ENCODE measurements around the gene FLAD1.

Gene FLAD1

GRCh38 chr1:155005076-155006011 is 22.2 kb downstream of the FLAD1 start:
- DNase-seq: no peak

GRCh38 chr1:155006601-155007101 is 23.5 kb downstream of the FLAD1 start:
- DNase-seq: no peak

GRCh38 chr1:155007251-155007828 is 24.2 kb downstream of the FLAD1 start:
- no peak for DNase-seq

GRCh38 chr1:155008015-155008941 is 25.1 kb downstream of the FLAD1 start:
- no peak for DNase-seq

- no peak for DNase-seq
Observed at GRCh38 chr1:155009221-155009711, 26.1 kb downstream of the FLAD1 start.

GRCh38 chr1:155009742-155010141 is 26.6 kb downstream of the FLAD1 start:
- no peak for DNase-seq

- DNase-seq: no peak
Observed at GRCh38 chr1:155010211-155010918, 27.2 kb downstream of the FLAD1 start.

GRCh38 chr1:155011004-155011416 is 27.9 kb downstream of the FLAD1 start:
- no peak for DNase-seq

GRCh38 chr1:155011437-155012025 is 28.4 kb downstream of the FLAD1 start:
- no peak for DNase-seq

- DNase-seq: no peak
Observed at GRCh38 chr1:155012026-155012546, 28.9 kb downstream of the FLAD1 start.

GRCh38 chr1:155012776-155013602 is 29.8 kb downstream of the FLAD1 start:
- DNase-seq: no peak

GRCh38 chr1:155013632-155014031 is 30.5 kb downstream of the FLAD1 start:
- no peak for DNase-seq

- DNase-seq: no peak
Observed at GRCh38 chr1:155014709-155015508, 31.8 kb downstream of the FLAD1 start.

GRCh38 chr1:155015527-155016230 is 32.5 kb downstream of the FLAD1 start:
- no peak for DNase-seq

GRCh38 chr1:155016231-155016831 is 33.2 kb downstream of the FLAD1 start:
- no peak for DNase-seq

- DNase-seq: no peak
Observed at GRCh38 chr1:155017041-155017945, 34.1 kb downstream of the FLAD1 start.

- no peak for DNase-seq
Observed at GRCh38 chr1:155017946-155018316, 34.8 kb downstream of the FLAD1 start.

Data from cortex of kidney (tissue), 1 donor.